Body of pancreas (tissue), 4 donors: ENCODE data around the gene SDHC. TPM values are rescaled to one million over a fixed set of nuclear protein-coding genes. Genes with fewer than 3 reads are reported as not detected.
"Not testable (repeated sequence)": the region's sequence is repeated elsewhere in the genome, so short reads cannot be mapped to it uniquely, and the experiment has no call there.

Experiments
- ATAC-seq: fragments of 150-250 bp; one replicate; pipeline ENCODE4 v1.9.1; 2016
- DNase-seq, 4 donors: peaks; one replicate each; pipeline ENCODE4 v3.0.0-alpha.2; 2019
- H3K27ac ChIP-seq, 4 donors: fragments of 200-600 bp; sonication (generic); 1 replicate in 3 of 4; 2 replicates in 1 of 4; pipeline versions ENCODE4 v1.5.1 to v1.6.1; 2016 to 2019; ENCODE audit warnings: mild to moderate bottlenecking in 1 of 4, mixed read lengths in 1 of 4, moderate library complexity in 1 of 4
- H3K27me3 ChIP-seq, 2 donors: fragments of 200-600 bp; sonication (generic); one replicate each; pipeline ENCODE4 v1.6.0; 2016; ENCODE audit warnings: mild to moderate bottlenecking in 1 of 2
- H3K36me3 ChIP-seq, 2 donors: fragments of 200-600 bp; sonication (generic); replicated peaks in 1 of 2; 2 replicates each; pipeline ENCODE4 v1.5.1; 2016; ENCODE audit warnings: low read depth in 2 of 2; ENCODE audit not compliant: insufficient read depth in 1 of 2
- H3K4me1 ChIP-seq: fragments of 200-600 bp; sonication (generic); one replicate; pipeline ENCODE4 v1.6.0; 2016
- H3K4me3 ChIP-seq, 2 donors: fragments of 200-600 bp; sonication (generic); 1 replicate in 1 of 2; 2 replicates in 1 of 2; pipeline ENCODE4 v1.5.1; 2016 to 2019
- H3K9me3 ChIP-seq, 3 donors: fragments of 200-600 bp; sonication (generic); 1 replicate in 2 of 3; 2 replicates in 1 of 3; pipeline ENCODE4 v1.5.1; 2016
- POLR2A ChIP-seq, 3 donors: fragments of 450-650 bp; IDR thresholded peaks; one replicate each; pipeline ENCODE4 v1.6.1; 2016; ENCODE audit warnings: antibody characterized with exemption in 3 of 3, mild to moderate bottlenecking in 2 of 3
- WGBS, 2 donors: methylation state at CpG; one replicate each; pipeline ENCODE4 v1.1.5; 2017; 5-methylcytosine and 5-hydroxymethylcytosine counted together
- intact Hi-C: fragments of 100-400 bp; cut with DNase I; formaldehyde crosslinking; loops from one replicate; pipeline ENCODE4 v1.15.1; 2023
- total RNA-seq, 2 donors: library from RNA; depleted of rRNA; stranded (reverse); fragments of >200 nt; gene quantifications; one replicate each; pipeline ENCODE4 v1.1.0, GENCODE V29; 2016
- TF ChIP-seq, protein P1 (sequence below), 7 experiments: fragments of 450-650 bp in 4 of 7; fragments of 200-600 bp in 3 of 7; sonication (generic) in 3 of 7; IDR thresholded peaks; one replicate each; pipeline ENCODE4 v1.5.1; 2016 to 2019; ENCODE audit warnings: antibody characterized with exemption in 7 of 7

The SDHC gene
- total RNA-seq, 2 donors from 2014 or later: 22.7 to 26.2 TPM

DNA sequence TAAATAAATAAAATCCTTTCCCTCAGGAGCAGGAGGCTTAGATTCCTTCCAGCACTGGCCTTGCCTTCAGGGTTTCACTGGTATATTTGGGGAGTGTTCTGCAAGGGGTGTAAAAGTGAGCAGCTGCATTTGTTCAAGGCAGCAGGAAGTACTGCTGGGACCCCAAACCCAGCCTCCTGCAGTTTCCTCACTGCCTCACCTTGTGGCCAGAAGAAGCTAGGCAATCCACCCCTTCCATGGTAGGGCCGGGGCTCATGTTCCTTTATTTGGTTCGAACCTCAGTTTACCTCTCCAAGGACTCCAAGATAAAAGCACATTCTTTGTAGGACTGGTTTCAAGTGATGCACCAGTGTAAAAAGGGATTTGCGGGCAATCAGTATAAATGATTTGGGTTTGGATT, 74.5 kb downstream of the SDHC start:
- DNase-seq: no peak
- Histone ChIP-seq H3K36me3 (no peaks in the 10 kb centered on the region), H3K27ac (no peak overlapping the region), H3K4me1 (peaks cover 14% of the 10 kb centered on the region), H3K9me3 (no peaks in the 10 kb centered on the region), H3K27me3 (no peaks in the 10 kb centered on the region), H3K4me3 (no peak overlapping the region)
- ATAC-seq: no peak
- WGBS, 2 donors: 88 to 89% methylated on average over 3 of the region's 3 CpGs
- TF ChIP-seq POLR2A (IDR thresholded peaks at IDR 0.05): no peak
- TF ChIP-seq, protein P1, sequence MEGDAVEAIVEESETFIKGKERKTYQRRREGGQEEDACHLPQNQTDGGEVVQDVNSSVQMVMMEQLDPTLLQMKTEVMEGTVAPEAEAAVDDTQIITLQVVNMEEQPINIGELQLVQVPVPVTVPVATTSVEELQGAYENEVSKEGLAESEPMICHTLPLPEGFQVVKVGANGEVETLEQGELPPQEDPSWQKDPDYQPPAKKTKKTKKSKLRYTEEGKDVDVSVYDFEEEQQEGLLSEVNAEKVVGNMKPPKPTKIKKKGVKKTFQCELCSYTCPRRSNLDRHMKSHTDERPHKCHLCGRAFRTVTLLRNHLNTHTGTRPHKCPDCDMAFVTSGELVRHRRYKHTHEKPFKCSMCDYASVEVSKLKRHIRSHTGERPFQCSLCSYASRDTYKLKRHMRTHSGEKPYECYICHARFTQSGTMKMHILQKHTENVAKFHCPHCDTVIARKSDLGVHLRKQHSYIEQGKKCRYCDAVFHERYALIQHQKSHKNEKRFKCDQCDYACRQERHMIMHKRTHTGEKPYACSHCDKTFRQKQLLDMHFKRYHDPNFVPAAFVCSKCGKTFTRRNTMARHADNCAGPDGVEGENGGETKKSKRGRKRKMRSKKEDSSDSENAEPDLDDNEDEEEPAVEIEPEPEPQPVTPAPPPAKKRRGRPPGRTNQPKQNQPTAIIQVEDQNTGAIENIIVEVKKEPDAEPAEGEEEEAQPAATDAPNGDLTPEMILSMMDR (IDR thresholded peaks at IDR 0.05): no peak
- intact Hi-C loops: no loop called here

- peaks cover 14% of the 10 kb centered on the region for H3K4me1 ChIP-seq
- H3K36me3 ChIP-seq, intact Hi-C loops, H3K4me3 ChIP-seq, H3K9me3 ChIP-seq, ATAC-seq, H3K27me3 ChIP-seq: not testable (repeated sequence)
- WGBS, 2 donors: 65 to 69% methylated on average over 16 of the region's 16 CpGs
- peak in 1 of 4 donors; percentile 29 for DNase-seq
- H3K27ac ChIP-seq: peak overlapping the region; percentile 90 to 98 (median 96)
These were observed 75.0 kb downstream of the SDHC start for GRCh38 chr1:161389158-161389557.

DNA sequence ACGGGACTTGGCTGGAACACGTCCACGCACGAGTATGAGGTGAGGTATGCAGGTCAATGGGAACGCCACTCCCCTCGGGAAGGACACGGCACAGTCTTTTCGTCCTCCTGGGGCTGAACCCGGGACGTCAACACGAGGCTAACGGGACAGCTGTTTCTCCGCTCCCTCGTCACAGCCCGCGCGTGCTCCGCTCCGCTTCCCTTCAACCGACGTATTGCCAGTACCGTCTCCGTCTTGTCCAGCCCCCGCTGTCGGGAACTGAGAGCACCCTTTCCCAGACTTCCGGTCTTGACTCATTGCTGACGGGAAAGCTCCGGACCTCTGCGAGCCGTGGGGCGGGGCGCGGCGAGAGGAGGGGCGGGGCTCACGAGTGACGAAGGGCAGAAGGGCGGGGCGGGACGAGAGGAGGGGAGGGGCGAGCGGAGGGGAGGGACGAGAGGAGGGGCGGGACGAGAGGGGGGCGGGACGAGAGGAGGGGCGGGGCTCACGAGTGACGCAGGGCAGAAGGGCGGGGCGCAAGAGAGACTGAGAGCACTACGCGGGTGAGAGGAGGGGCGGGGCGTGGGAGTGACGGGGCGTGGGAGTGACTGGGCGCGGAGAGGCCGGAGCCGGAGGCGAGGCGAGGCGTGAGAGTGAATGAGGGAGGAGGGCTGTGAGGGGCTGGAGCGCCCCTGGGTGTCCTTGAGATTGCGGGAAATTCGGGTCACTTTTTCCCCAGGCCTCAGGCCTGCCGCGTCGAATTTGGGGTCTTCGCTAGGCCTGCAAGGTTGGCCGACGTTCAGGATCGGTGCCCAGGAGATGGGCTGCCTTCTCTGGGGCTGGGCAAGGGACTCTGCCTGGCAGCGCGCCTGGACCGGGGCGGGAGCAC, 75.7 kb downstream of the SDHC start:
- 0 to 1% methylated on average over 53 to 69 of the region's 79 CpGs for WGBS, 2 donors
- Histone ChIP-seq H3K9me3 (no peaks in the 10 kb centered on the region), H3K27ac (peak overlapping the region; percentile 90 to 98 (median 96)), H3K36me3 (no peaks in the 10 kb centered on the region), H3K27me3 (no peaks in the 10 kb centered on the region), H3K4me1 (peaks cover 14% of the 10 kb centered on the region), H3K4me3 (peak overlapping the region in 1 of 2 donors; percentile 35)
- ATAC-seq: peak; percentile 94
- peak; percentile 97 to 98 (median 98) for DNase-seq
- intact Hi-C loops: no loop called here
- TF ChIP-seq, protein P1 (IDR thresholded peaks at IDR 0.05): no peak
- peak; percentile 95 to 99 (median 98) for TF ChIP-seq POLR2A (IDR thresholded peaks at IDR 0.05)

DNA sequence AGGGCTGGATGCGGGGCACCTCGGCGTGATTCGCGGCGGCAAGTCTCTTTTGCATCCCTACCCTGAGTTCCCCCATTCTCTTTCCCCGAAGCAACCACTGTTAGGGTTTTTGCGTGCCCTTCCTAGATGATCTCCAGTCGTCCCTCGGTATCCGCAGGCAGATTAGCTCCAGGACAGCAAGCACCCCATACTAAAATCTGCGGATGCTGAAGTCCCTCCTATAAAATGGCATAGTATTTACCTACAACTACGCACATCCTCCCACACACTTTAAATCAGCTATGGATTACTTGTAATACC, 76.3 kb downstream of the SDHC start:
- peak overlapping the region; percentile 52 to 98 (median 84) for H3K27ac ChIP-seq
- intact Hi-C loops: no loop called here

DNA sequence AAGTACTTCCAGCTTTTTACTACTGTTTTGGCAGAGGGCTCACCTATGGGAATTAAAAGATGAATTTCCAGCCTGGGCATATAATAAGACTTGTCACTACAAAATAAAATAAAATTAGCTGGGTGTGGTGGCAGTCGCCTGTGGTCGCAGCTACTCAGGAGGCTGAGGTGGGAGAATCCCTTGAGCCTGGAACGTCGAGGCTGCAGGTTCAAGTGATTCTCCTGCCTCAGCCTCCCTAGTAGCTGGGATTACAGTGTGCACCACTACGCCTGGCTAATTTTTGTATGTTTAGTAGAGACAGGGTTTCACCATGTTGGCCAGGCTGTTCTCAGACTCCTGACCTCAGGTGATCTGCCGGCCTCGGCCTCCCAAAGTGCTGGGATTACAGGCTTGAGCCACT, 77.0 kb downstream of the SDHC start:
- H3K4me3 ChIP-seq, H3K27ac ChIP-seq, DNase-seq, ATAC-seq, H3K9me3 ChIP-seq, H3K27me3 ChIP-seq, H3K36me3 ChIP-seq, intact Hi-C loops: not testable (repeated sequence)
- WGBS, 2 donors: 95 to 98% methylated on average over 4 to 7 of the region's 7 CpGs
- H3K4me1 ChIP-seq: peaks cover 14% of the 10 kb centered on the region

More for the DNA sequence above, 76.3 kb downstream of the SDHC start:
- no peaks in the 10 kb centered on the region for H3K9me3 ChIP-seq
- 9% methylated on average over 13 of the region's 13 CpGs for WGBS, 2 donors
- DNase-seq (no peak), ATAC-seq (no peak)
- no peaks in the 10 kb centered on the region for H3K36me3 ChIP-seq
- H3K27me3 ChIP-seq: no peaks in the 10 kb centered on the region
- H3K4me1 ChIP-seq: peaks cover 14% of the 10 kb centered on the region
- TF ChIP-seq, protein P1 (IDR thresholded peaks at IDR 0.05): no peak
- TF ChIP-seq POLR2A (IDR thresholded peaks at IDR 0.05): no peak
- H3K4me3 ChIP-seq: peak overlapping the region in 1 of 2 donors; percentile 35

- intact Hi-C loops: no loop called here
- ATAC-seq (no peak), DNase-seq (no peak)
- no peaks in the 10 kb centered on the region for H3K36me3 ChIP-seq
- peaks cover 14% of the 10 kb centered on the region for H3K4me1 ChIP-seq
- H3K27ac ChIP-seq: no peak overlapping the region
- no peak overlapping the region for H3K4me3 ChIP-seq
- H3K9me3 ChIP-seq: no peaks in the 10 kb centered on the region
- TF ChIP-seq POLR2A (IDR thresholded peaks at IDR 0.05): no peak
- WGBS, 2 donors: 86 to 90% methylated on average over 8 of the region's 8 CpGs
- H3K27me3 ChIP-seq: no peaks in the 10 kb centered on the region
These were observed 77.4 kb downstream of the SDHC start for GRCh38 chr1:161391611-161392010.
